NCI-H1092 (cell line): ENCODE data around the gene TERB2.
"Not testable (repeated sequence)": the region's sequence is repeated elsewhere in the genome, so short reads cannot be mapped to it uniquely, and the experiment has no call there.

Experiments
- DNase-seq: peaks from one replicate; lab custom pipeline; 2025; lab: John Stamatoyannopoulos, UW

Gene TERB2, protein sequence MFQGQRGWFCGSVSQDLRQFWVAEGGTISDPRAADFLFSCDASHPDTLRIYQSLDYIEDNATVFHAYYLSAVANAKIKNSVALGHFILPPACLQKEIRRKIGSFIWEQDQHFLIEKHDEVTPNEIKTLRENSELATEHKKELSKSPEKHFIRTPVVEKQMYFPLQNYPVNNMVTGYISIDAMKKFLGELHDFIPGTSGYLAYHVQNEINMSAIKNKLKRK

DNA sequence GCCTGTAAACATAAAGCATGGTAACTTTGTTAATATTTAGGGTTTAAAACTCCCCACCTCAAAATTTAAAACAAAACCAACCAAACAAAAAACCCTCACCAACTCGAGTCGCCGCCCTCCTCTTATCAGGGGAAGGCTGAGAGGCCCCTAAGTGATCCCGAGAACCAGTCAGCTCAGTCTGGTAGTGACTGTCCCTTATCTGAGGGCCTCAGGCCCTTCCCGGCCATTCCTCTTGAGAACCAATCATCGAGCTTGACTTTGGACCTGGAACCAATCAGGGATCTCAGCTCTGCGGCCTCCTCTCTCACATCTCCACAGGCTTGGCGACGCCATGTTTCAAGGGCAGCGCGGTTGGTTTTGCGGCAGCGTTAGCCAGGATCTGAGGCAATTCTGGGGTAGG is at the start of gene TERB2:
Gene TERB2, plus strand, starts transcription at position 300 of the 400 bp plus-strand sequence. Its CDS starts 32 bp downstream, at position 332.
- DNase-seq = no peak

DNA sequence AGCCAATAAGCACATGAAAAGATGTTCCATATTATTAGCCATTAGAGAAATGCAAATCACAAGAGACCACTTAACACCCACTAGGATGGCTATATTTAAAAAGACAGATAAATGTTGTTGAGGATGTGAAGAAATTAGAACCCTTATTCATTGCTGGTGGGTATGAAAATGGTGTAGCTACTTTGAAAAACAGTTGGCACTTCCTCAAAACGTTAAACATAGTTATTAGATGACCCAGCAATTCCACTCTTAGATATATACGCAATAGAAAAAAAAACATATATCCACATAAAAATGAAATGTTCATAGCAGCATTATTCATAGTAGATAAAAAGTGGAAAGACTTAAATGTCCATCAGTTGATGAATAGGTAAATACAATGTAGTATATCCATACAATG is 47.1 kb upstream of the TERB2 start:
- DNase-seq = no peak

DNA sequence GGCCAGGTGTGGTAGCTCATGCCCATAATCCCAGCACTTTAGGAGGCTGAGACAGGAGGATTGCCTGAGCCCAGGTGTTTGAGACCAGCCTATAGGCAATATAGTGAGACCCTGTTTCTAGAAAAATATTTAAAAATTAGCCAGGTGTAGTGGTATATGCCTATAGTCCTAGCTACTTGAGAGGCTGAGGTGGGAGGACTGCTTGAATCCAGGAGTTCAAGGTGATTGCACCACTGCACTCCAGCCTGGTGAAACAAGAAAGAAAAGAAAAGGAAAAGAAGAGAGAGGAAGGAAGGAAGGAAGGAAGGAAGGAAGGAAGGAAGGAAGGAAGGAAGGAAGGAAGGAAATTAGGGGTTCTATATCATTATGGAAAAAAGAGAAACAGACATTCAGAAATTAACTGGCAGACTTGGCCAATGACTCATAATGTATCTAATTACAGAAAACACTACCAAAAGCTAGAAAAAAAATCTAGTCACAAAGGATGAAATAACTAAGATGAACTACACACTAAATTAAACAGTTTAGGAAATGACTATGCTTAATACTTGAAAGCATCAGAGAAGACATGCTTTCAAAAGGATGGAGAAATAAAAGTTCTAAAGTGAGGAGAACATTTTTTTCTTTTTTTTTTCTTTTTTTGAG is 45.4 kb upstream of the TERB2 start:
- no peak for DNase-seq

DNA sequence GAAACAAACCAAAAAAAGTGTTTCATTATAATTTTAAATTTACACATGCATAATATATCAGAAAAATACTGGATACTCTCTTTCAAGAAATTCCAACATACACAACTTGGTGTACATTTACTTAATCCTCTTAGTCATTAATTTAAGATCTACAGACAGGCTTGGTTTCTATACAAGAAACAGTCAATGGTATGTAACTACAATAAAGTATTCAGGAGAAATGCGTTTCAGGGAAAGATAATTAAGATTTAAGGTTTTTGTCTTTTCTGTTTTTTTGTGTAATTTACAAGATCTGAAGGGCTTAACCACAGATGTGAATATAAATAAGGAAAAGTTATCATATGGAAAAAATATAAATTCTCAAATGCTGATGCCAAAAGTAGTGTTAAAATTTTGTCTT is 44.3 kb upstream of the TERB2 start:
- DNase-seq = not testable (repeated sequence)

DNA sequence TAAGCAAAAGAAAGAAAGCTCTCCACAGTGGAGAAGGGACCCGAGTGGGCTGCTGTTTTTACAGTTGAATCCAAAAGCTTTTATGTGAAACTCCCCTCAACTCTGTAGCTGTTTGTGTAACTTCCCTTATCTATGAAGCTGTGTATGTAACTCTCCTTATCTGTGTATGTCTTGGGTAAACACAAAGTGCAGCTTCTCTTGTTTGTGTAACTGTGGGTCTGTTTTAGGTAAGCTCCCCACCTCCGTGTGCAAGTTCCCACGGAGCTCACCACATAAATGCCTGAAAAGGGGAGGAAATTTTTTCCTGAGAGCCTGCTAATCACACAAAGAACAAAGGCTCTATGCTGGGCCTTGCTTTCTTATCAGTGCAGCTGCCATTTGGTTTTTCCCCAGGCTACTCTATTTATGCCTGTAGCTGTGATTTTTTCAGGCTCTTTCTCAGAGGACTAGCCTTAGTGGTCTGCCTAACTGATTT is 43.5 kb upstream of the TERB2 start:
- not testable (repeated sequence) for DNase-seq

DNA sequence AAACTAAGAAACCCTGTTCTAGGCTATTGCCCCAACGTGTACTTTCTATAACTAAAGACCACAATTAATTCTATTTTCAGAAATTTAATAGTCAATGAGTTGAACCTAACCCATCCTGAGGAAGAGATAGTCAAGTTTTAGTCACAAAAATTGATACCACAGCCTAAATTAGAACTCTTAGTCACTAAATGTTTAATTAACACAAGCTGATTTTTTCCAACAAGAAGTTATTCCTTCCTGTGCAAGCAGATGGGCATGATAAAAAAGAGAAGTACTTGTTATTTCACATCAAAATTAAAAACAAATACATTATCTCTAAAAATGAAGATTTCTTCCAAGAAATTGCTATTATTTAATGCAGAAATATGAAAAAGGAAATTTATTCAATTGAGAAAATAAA is 38.4 kb upstream of the TERB2 start:
- no peak for DNase-seq

DNA sequence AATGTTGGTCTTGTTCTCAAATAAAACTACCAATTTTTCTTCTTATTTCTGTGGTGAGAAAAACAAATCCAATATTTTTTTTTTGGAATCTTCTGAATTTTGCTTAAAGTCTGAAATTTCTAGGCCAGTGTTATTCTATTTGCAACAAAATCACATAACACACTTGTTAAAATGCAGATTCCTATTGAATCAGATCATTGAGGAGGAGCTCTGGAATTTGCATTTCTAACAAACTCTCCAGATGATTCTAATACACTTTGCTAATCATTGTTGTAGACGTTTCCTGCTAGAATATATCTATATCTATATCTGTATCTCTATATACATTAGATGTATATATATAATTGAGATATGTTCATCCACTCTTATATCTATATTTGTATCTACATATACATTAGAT is 27.8 kb upstream of the TERB2 start:
- DNase-seq = not testable (repeated sequence)

DNA sequence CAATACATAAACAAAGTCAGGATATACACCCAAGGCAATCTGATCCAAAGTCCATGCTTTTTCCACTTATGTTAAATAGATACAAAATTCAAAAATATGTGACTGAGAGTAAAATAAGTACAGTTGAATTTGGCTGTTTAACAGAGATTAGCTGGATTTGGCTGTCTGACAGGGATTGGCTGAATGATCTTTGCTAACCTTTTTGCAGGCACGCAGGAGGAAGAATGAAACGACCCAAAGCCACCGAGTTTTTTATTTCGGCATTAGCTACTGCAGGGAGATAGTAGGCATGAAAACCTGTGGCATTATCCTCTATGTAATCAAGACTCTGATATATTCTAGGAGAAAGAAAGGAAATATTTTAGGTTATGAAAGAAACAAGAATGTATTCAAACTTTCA is 26.2 kb upstream of the TERB2 start:
- DNase-seq = not testable (repeated sequence)

DNA sequence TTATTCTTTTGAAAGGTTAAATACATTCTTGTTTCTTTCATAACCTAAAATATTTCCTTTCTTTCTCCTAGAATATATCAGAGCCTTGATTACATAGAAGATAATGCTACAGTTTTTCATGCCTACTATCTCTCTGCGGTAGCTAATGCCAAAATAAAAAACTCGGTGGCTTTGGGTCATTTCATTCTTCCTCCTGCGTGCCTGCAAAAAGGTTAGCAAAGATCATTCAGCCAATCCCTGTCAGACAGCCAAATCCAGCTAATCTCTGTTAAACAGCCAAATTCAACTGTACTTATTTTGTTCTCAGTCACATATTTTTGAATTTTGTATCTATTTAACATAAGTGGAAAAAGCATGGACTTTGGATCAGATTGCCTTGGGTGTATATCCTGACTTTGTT is 1.8 kb downstream of the TERB2 start:
- DNase-seq = not testable (repeated sequence)

DNA sequence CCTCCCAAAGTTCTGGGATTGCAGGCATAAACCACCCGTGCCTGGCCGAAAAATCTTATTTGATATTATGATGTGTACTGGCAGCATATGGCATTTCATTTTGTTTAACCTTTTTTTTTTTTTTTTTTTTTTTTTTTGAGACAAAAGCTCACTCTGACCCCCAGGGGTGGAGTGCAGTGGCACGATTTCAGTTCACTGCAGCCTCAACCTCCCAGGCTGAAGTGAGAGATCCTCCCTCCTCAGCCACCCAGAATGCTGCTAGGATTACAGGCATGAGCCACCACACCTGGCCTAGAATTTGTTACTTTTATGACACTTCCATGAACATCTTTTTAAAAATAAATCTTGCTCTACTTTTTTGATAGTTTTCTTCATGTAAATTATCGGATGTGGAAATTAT is 12.0 kb downstream of the TERB2 start:
- DNase-seq = no peak

DNA sequence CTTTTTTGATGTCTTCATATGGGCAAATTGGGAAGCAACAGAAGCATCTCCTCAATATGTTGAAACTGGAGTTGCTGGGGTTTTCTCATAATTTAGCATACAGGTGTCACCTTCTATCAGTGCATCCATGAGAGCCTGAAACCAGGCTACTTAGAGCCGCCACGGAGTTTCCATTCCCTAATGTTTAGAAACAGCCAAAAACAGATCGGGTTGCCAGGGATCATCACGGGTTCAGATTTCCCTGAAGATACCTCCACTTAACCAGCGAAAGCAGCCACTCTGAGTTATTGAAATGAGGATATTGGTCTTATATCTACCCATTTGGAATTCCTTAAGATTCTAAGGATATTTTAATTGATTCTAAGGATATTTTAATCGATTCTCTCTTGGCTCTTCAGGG is 14.5 kb downstream of the TERB2 start:
- DNase-seq = no peak

DNA sequence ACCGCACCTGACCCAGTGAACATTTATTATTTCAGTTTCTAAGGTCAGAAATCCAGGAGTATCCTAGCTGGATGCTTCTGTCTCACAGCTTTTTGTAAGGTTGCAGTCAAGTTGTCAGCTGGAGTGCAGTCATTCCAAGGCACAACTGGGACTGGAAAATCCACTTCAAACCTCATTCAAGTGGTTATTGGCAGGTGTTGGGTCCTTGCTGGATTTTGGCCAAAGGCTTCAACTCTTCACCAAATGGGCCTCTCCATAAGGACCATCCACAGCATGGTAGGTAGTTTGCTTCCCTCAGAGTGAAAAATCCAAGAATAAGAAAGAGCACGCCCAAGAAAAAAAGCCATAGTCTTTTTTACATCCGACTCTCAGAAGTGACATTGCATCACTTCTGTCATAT is 19.7 kb downstream of the TERB2 start:
- DNase-seq = not testable (repeated sequence)

DNA sequence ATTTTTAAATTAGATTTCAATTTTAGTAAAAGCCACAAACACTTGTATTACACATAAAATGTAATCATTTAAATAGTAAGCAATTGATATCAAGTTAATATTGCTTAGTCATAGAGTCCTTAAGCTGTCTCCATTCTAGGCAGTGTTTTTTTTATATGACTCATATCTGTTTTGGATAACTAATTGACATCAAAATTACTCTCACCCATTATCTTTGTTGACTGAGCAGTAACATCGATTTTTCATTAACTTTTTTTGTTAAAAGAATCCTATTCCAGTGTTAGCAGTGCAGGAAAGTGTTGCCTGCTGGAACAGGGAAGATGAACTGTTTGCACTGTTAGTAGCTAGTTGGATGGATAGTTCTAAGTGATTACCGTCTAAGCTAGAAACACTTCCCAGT is 21.3 kb downstream of the TERB2 start:
- not testable (repeated sequence) for DNase-seq

DNA sequence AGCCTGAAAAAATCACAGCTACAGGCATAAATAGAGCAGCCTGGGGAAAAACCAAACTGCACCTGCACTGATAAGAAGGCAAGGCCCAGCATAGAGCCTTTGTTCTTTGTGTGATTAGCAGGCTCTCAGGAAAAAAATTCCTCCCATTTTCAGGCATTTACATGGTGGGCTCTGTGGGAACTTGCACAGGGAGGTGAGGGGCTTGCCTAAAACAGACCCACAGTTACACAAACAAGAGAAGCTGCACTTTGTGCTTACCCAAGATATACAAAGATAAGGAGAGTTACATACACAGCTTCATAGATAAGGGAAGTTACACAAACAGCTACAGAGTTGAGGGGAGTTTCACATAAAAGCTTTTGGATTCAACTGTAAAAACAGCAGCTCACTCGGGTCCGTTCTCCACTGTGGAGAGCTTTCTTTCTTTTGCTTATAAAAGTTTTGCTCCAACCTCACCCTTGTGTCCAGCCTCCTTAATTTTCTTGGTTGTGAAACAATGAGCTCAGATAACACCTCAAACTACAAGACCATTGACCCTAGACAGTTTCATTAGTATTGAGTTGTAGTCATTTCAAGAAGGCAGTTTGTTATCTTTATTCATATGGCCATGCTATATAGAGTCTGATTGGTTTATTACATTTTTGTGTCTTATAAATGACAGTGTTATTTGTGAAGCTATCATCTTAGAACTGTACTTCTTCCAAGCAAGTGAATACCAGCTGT is 23.3 kb downstream of the TERB2 start:
- not testable (repeated sequence) for DNase-seq

DNA sequence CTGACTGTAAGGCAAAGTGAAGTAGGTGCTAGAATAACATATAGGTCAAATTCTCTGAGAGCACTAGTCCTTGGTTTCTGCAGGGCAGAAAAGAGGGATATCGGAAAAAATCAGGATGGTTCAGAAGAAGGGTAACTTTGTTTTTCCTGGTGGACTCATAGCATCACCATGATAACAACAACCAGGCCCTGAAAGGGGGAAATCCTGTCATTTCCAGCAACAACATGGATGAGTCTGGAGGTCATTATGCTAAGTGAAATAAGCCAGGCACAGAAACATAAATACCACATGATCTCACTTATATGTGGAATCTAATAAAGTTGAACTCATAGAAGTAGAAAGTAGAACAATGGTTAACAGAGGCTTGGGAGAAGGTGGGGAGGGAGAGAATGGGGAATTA is 27.7 kb downstream of the TERB2 start:
- not testable (repeated sequence) for DNase-seq

DNA sequence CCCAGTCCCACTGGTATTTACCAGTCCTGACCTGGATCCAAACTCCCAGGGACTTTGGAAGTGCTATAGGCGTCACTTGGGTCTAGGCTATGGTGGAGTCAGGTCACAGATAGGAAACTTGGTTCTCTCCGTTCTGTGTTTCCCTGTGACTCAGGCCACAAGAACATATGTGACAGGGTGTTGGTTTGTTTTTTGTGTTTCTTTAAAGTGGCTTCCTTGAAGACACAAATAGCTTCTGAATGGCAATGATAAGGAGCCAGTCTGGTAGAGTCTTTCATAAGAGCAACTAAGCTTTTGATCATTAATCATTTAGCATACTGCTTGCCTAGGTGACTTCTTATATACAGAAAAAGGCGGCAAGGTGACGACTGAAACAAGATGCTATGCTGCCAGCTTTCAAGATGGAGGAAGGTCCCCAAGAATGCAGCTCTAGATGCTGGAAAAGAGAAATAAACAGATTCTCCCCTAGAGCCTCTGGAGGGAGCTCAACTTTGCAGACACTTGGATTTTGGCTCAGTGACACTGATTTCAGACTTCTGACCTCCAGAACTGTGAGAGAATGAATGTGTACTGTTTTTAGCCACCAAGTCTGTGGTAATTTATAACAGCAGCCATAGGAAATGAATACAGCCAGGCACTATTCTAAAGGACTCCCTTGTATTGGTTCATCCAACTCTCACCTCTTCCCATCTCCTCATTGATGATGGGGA is 30.0 kb downstream of the TERB2 start:
- DNase-seq = not testable (repeated sequence)

DNA sequence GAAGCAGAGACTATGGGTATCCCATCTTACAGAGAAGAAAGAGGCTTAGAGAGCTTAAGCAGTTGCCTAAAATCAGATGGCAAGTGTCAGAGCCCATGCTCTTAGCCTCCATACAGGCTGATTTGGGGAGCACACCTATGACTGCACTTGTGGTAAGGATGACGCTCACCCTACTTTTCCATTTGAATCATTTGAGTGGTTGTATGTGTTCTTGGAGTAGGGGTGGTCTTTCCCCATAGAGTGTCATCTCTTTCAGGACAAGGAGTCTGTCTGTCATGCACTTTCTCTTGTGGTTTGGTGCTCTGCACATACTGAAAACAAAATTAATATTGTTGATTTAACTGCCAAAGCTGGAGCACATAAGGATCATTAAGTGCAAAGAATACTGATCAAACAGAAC is 31.2 kb downstream of the TERB2 start:
- DNase-seq = not testable (repeated sequence)

DNA sequence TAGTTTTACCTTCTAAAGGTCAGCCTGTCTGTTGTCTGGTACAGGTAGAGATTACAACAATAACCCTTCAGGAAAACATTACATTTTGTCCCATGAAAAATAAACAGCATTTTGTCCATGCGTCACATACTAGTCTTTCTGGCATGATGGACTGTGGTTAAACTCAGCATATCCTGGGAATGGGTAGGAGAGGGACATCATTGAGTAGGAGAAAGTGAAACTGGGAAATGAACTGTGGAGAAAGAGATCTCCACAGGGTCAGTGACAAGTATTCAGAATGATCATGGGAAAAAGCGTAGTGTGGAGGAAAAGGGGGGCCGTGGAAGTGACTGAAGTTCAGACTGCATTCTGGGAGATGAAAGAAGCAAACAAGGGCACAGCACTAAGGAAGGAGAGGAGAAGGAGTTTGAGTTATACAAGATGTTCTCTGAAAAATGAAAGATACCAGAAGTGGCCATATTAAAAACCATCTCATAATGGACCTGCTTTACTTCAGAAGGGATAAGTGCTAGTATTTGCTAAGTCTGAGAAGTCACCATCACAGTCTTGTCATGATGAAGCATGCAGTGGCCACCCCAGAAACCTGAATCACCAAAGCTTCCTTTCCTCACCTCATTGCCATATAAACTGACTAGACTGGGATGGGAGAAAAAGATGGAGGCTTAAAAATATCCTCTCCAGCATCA is 31.8 kb downstream of the TERB2 start:
- DNase-seq = not testable (repeated sequence)

DNA sequence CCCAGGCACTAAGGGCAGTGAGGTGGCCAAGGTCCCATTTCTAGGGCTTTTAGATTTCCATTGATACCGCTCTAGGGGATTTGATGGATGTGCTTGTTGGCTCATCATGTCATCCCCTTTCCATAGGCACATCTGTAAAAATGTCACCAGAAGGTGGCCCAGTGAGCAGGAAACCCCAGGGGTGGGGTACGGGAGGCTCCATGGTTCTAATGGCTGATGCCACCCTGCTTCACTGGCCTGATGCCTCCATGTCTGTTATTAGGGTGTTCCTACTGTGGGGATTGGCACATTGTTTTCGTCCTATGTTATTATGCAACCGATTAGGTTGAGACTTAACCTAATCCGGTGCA is 32.4 kb downstream of the TERB2 start:
- not testable (repeated sequence) for DNase-seq

DNA sequence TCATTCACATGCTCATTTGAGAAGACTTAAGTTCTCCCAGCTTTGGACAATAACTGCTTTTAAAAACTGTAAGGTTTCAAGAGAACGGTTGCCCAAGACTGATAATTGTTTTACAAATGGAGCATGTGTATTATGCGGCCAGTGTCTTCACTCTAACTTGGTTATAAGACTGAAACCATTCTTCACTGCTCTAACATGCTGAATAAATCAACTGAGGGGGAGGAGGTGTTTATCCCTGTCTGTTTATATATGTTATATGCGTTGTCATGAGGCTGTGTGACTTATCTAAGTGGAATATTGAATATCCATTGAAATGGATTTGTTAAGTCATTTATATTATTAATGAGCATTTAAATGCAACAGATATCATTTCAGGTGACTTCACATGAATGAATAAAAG is 41.1 kb downstream of the TERB2 start:
- not testable (repeated sequence) for DNase-seq

DNA sequence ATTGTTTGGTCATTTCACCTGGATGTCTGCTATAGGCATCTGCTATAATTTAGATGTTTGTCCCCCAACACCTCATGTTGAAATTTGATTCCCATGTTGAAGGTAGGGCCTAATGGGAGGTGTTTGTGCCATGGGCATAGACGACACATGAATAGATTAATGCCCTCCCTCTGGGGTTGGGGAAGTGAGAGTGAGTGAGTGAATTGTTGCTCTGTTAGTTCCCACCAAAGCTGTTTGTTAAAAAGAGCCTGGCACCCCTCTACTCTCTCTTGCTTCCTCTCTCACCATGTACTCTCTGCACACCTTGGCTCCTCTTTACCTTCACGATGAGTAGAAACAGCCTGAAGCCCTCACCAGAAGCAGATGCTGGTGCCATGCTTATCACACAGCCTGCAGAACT is 42.6 kb downstream of the TERB2 start:
- no peak for DNase-seq

DNA sequence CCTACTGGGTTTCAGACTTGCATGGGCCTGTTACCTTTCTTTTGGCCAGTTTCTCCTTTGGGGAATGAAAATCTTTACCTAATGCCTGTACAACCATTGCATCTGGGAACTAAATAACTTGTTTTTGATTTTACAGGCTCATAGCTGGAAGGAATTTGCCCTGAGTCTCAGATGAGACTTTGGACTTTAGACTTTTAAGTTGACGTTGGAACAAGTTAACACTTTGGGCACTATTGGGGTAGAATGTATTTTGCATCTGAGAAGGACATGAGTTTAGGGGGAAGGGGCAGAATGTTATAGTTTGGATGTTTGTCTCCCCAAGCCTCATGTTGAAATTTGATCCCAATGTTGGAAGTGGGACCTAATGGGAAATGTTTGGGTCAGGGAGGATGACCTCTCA is 44.7 kb downstream of the TERB2 start:
- DNase-seq = not testable (repeated sequence)
